Vagina (tissue), 2 donors: ENCODE data around the gene PSPN. TPM values are rescaled to one million over a fixed set of nuclear protein-coding genes. Genes with fewer than 3 reads are reported as not detected.

Source experiments
- DNase-seq, 2 donors: peaks; one replicate each; pipeline ENCODE4 v3.0.0-alpha.2; 2017; ENCODE audit errors: extremely low spot score in 2 of 2
- H3K27ac ChIP-seq: fragments of 200-600 bp; sonication (generic); one replicate; pipeline ENCODE4 v1.5.1; 2019
- H3K27me3 ChIP-seq: fragments of 200-600 bp; sonication (generic); one replicate; pipeline ENCODE4 v1.5.1; 2019
- H3K36me3 ChIP-seq, 2 donors: fragments of 200-600 bp; sonication (generic); one replicate each; pipeline ENCODE4 v1.5.1; 2017 to 2019
- H3K4me1 ChIP-seq: fragments of 200-600 bp; sonication (generic); one replicate; pipeline ENCODE4 v1.5.1; 2019
- H3K4me3 ChIP-seq, 2 donors: fragments of 200-600 bp; sonication (generic); 1 replicate in 1 of 2; 2 replicates in 1 of 2; pipeline ENCODE4 v1.5.1; 2016 to 2019
- H3K9me3 ChIP-seq: fragments of 200-600 bp; sonication (generic); one replicate; pipeline ENCODE4 v1.5.1; 2019
- CTCF ChIP-seq, 3 experiments: fragments of 450-650 bp in 2 of 3; fragments of 200-600 bp in 1 of 3; sonication (generic) in 1 of 3; IDR thresholded peaks; one replicate each; pipeline ENCODE4 v1.5.1; 2017 to 2019; ENCODE audit warnings: antibody characterized with exemption in 3 of 3, mild to moderate bottlenecking in 2 of 3, moderate library complexity in 2 of 3
- POLR2A ChIP-seq, 2 donors: fragments of 450-650 bp; IDR thresholded peaks; one replicate each; pipeline ENCODE4 v1.6.1; 2017; ENCODE audit warnings: antibody characterized with exemption in 2 of 2, mild to moderate bottlenecking in 2 of 2, moderate library complexity in 2 of 2
- POLR2AphosphoS5 ChIP-seq, 2 donors: sonication (generic); formaldehyde crosslinking; IDR thresholded peaks; one replicate each; pipeline ENCODE4 v1.9.0; 2017; ENCODE audit warnings: antibody characterized with exemption in 2 of 2, mild to moderate bottlenecking in 2 of 2, low read depth in 1 of 2; ENCODE audit not compliant: insufficient read depth in 1 of 2
- intact Hi-C: fragments of 100-400 bp; cut with DNase I; formaldehyde crosslinking; loops from one replicate; pipeline ENCODE4 v1.15.1; 2023
- total RNA-seq: library from RNA; depleted of rRNA; stranded (reverse); fragments of >200 nt; gene quantifications from one replicate; pipeline ENCODE4 v1.2.3, GENCODE V29; 2016

Gene PSPN
- total RNA-seq, 1 donor from 2014 or later: 0.25 TPM

DNA sequence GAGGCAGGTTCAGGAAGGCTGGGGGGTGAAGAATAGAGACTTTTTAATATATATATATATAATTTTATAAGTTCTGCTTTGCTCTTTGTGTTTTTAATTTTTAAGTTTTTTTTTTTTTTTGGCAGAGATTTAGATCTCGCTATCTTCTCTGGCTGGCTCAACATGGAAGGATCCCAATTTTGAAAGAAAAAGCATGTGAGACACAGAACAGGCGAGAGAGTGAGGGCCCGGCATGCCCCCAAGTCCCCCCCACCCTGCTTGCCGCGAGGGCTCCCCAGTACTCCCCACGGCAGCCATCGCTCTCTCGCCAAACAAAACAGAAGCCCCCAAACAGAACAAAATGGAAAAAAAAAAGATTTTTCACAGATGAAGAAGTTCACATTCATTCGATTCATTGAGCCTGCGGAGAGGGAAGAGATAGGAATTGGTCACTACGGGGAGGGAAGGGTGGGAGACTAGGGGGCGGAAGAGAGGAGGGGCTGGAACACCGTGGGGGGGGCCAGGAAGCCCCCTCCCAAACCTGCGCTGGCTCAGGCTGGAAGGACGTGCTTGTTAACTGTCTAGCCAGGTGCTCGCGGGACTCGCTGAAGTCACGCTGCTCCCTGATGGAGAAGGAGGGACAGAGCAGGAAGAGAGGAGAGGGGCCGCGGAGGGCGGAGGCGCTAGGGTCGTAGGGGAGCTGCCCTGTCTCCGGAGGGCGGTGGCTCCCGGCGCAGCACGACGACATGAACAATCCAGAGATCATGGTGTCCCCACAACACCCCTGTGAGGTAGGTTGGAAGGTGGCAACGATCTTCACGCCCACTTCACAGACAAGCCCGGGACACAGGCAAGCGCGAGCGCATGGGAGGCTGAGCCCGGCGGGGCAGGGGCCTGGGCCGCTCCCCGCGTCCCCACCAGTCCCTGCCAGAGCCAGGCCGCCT is 38.2 kb upstream of the PSPN start:
- DNase-seq: no peak
- intact Hi-C loops: no loop called here
- Histone ChIP-seq H3K4me3 (no peak overlapping the region), H3K27me3 (no peaks in the 10 kb centered on the region), H3K27ac (peak overlapping the region; percentile 53), H3K9me3 (no peaks in the 10 kb centered on the region), H3K4me1 (peaks cover 12% of the 10 kb centered on the region), H3K36me3 (peaks cover 0 to 51% of the 10 kb centered on the region in 2 donors)
- TF ChIP-seq CTCF (IDR thresholded peaks at IDR 0.05) (no peak), POLR2A (IDR thresholded peaks at IDR 0.05) (no peak), POLR2AphosphoS5 (IDR thresholded peaks at IDR 0.05; ENCODE audit: insufficient read depth in 1 of 2, low read depth in 1 of 2) (no peak)

GRCh38 chr19:6413291-6413690 is 37.6 kb upstream of the PSPN start:
- Histone ChIP-seq H3K9me3 (no peaks in the 10 kb centered on the region), H3K36me3 (peaks cover 0 to 44% of the 10 kb centered on the region in 2 donors), H3K27me3 (no peaks in the 10 kb centered on the region), H3K27ac (no peak overlapping the region), H3K4me1 (peaks cover 12% of the 10 kb centered on the region), H3K4me3 (no peak overlapping the region)
- TF ChIP-seq POLR2AphosphoS5 (IDR thresholded peaks at IDR 0.05; ENCODE audit: insufficient read depth in 1 of 2, low read depth in 1 of 2): no peak
- no peak for TF ChIP-seq POLR2A (IDR thresholded peaks at IDR 0.05)
- TF ChIP-seq CTCF (IDR thresholded peaks at IDR 0.05): no peak
- no peak for DNase-seq
- intact Hi-C loops: no loop called here

- H3K27me3 ChIP-seq: no peaks in the 10 kb centered on the region
- H3K27ac ChIP-seq: peak overlapping the region; percentile 57
- H3K4me1 ChIP-seq: peaks cover 12% of the 10 kb centered on the region
- DNase-seq: no peak
- H3K9me3 ChIP-seq: no peaks in the 10 kb centered on the region
- peaks cover 0 to 37% of the 10 kb centered on the region in 2 donors for H3K36me3 ChIP-seq
- intact Hi-C loops: no loop called here
- TF ChIP-seq CTCF (IDR thresholded peaks at IDR 0.05): no peak
- no peak for TF ChIP-seq POLR2AphosphoS5 (IDR thresholded peaks at IDR 0.05; ENCODE audit: insufficient read depth in 1 of 2, low read depth in 1 of 2)
- TF ChIP-seq POLR2A (IDR thresholded peaks at IDR 0.05): no peak
- no peak overlapping the region for H3K4me3 ChIP-seq
Measured at GRCh38 chr19:6412447-6413091, 36.8 kb upstream of the PSPN start.

DNA sequence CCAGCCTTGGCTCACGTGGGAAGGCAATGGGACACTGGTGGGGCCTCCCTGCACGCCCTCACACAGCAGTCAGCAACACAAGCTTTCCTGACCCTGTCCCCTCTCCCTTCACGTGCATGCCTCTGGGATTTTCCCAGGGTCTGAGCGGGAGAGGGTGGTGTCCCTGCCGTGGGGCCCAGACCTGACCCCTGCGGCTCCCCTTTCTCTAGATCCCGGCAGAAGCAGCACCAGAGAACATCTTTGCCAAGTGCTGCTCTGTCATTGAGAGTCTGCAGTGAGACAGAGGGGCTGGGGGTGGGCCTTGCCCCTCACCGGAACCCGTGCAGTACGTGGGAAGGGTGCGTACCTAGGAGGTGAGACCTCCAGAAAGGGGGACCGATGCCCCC is 36.3 kb upstream of the PSPN start:
- intact Hi-C loops: no loop called here
- H3K27me3 ChIP-seq: no peaks in the 10 kb centered on the region
- DNase-seq: no peak
- H3K4me3 ChIP-seq: no peak overlapping the region
- no peaks in the 10 kb centered on the region for H3K9me3 ChIP-seq
- H3K36me3 ChIP-seq: peaks cover 0 to 32% of the 10 kb centered on the region in 2 donors
- TF ChIP-seq CTCF (IDR thresholded peaks at IDR 0.05) (no peak), POLR2AphosphoS5 (IDR thresholded peaks at IDR 0.05; ENCODE audit: insufficient read depth in 1 of 2, low read depth in 1 of 2) (no peak), POLR2A (IDR thresholded peaks at IDR 0.05) (no peak)
- no peak overlapping the region for H3K27ac ChIP-seq
- H3K4me1 ChIP-seq: peaks cover 12% of the 10 kb centered on the region
